ENCODE results near the gene GPR153. TPM values are rescaled to one million over a fixed set of nuclear protein-coding genes. Genes with fewer than 3 reads are reported as not detected.

GPR153 gene
- total and polyA plus RNA-seq, 7 donors = 0.49 to 3.5 (median 2.2) TPM

- TF ChIP-seq, protein P1, sequence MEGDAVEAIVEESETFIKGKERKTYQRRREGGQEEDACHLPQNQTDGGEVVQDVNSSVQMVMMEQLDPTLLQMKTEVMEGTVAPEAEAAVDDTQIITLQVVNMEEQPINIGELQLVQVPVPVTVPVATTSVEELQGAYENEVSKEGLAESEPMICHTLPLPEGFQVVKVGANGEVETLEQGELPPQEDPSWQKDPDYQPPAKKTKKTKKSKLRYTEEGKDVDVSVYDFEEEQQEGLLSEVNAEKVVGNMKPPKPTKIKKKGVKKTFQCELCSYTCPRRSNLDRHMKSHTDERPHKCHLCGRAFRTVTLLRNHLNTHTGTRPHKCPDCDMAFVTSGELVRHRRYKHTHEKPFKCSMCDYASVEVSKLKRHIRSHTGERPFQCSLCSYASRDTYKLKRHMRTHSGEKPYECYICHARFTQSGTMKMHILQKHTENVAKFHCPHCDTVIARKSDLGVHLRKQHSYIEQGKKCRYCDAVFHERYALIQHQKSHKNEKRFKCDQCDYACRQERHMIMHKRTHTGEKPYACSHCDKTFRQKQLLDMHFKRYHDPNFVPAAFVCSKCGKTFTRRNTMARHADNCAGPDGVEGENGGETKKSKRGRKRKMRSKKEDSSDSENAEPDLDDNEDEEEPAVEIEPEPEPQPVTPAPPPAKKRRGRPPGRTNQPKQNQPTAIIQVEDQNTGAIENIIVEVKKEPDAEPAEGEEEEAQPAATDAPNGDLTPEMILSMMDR (IDR thresholded peaks at IDR 0.05) = no peak
- Histone ChIP-seq H3K27me3 (ENCODE audit: insufficient read depth in 3 of 3, low read length in 2 of 3) (no peaks in the 10 kb centered on the region), H3K4me3 (no peak overlapping the region), H3K27ac (no peak overlapping the region), H3K4me1 (no peaks in the 10 kb centered on the region), H3K9me3 (no peaks in the 10 kb centered on the region), H3K36me3 (ENCODE audit: insufficient read depth in 1 of 2, low read depth in 1 of 2) (no peaks in the 10 kb centered on the region)
- 79 to 91% (median 89%) methylated on average over 30 to 32 of the region's 32 CpGs for WGBS, 3 donors
- DNase-seq = no peak
- intact Hi-C loops (cut with DNase I) = loop anchor here in 1 of 2 donors (5.0 kb wide), 1 partner anchor 33 kb away; no protein-coding TSS in a partner anchor
- no peak for ATAC-seq
These were observed 39.6 kb upstream of the GPR153 start for GRCh38 chr1:6300342-6301048.

GRCh38 chr1:6299557-6300165 lies 38.8 kb upstream of the GPR153 start:
- Histone ChIP-seq H3K27ac (no peak overlapping the region), H3K27me3 (ENCODE audit: insufficient read depth in 3 of 3, low read length in 2 of 3) (no peaks in the 10 kb centered on the region), H3K9me3 (no peaks in the 10 kb centered on the region), H3K4me1 (no peaks in the 10 kb centered on the region), H3K4me3 (no peak overlapping the region), H3K36me3 (ENCODE audit: insufficient read depth in 1 of 2, low read depth in 1 of 2) (no peaks in the 10 kb centered on the region)
- 66 to 68% (median 66%) methylated on average over 15 of the region's 15 CpGs for WGBS, 3 donors
- DNase-seq (no peak), ATAC-seq (peak in 1 of 4 donors; percentile 17)
- intact Hi-C loops (cut with DNase I) = loop anchor here in 1 of 2 donors (5.0 kb wide), 1 partner anchor 32 kb away; no protein-coding TSS in a partner anchor
- TF ChIP-seq, protein P1 (IDR thresholded peaks at IDR 0.05) = no peak

- no peak overlapping the region for H3K4me3 ChIP-seq
- no peak overlapping the region for H3K27ac ChIP-seq
- peaks cover under 1% of the 10 kb centered on the region for H3K4me1 ChIP-seq
- ATAC-seq (no peak), DNase-seq (no peak)
- H3K9me3 ChIP-seq = no peaks in the 10 kb centered on the region
- intact Hi-C loops (cut with DNase I) = no loop called here
- no peaks in the 10 kb centered on the region for H3K27me3 ChIP-seq (ENCODE audit: insufficient read depth in 3 of 3, low read length in 2 of 3)
- TF ChIP-seq, protein P1 (IDR thresholded peaks at IDR 0.05) = no peak
- WGBS, 3 donors = 89 to 95% (median 89%) methylated on average over 8 of the region's 8 CpGs
- no peaks in the 10 kb centered on the region for H3K36me3 ChIP-seq (ENCODE audit: insufficient read depth in 1 of 2, low read depth in 1 of 2)
These were observed 38.1 kb upstream of the GPR153 start for GRCh38 chr1:6298940-6299465.

DNA sequence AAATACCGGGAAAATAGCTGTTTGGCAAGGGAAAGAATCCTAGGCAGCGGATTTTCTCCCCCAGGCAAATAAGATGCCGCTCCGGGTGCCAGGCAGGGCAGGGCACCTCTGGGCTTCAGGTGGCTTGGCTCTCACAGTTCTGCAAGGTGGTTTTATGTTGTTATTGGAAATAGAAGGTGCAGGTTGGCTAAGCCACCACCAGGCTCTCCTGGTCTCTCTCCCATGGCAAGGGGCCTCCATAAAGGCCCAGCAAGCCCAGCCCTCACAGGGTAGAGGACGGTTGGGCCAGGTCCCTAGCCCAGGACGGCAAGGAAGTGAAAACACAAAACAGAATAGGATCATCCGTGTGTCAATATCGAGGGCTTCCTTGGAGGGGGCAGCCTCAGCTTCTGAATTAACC lies 37.6 kb upstream of the GPR153 start:
- Histone ChIP-seq H3K9me3 (no peaks in the 10 kb centered on the region), H3K27ac (no peak overlapping the region), H3K4me1 (peaks cover 5% of the 10 kb centered on the region), H3K27me3 (ENCODE audit: insufficient read depth in 3 of 3, low read length in 2 of 3) (no peaks in the 10 kb centered on the region), H3K36me3 (ENCODE audit: insufficient read depth in 1 of 2, low read depth in 1 of 2) (no peaks in the 10 kb centered on the region), H3K4me3 (no peak overlapping the region)
- no peak for DNase-seq
- TF ChIP-seq, protein P1 (IDR thresholded peaks at IDR 0.05) = no peak
- no peak for ATAC-seq
- intact Hi-C loops (cut with DNase I) = no loop called here
- WGBS, 3 donors = 87 to 96% (median 93%) methylated on average over 8 of the region's 8 CpGs

Measured in psoas muscle (tissue), 8 donors.